Measurements from ENCODE around the gene GLYATL1.
"Not testable (repeated sequence)": the region's sequence is repeated elsewhere in the genome, so short reads cannot be mapped to it uniquely, and the experiment has no call there.

Gene GLYATL1

DNA sequence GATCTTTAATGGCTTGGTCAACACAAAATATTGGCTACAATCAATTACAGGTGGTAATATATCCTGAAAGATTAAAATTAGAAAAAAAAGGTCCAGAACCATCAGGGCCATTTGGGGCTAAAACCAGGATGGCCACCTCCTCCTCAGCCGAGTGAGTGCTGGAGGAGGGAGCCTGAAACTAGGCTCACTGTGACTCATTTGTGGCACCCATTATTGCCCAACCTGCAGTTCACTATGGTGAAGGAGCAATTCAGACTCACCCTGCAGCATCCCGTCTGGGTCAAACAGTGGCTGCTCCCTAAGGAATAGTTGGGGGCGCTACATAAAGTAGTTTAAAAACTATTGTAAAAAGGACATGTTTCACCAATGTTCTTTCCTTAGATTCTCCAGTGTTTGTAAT is 60.7 kb downstream of the GLYATL1 start:
- DNase-seq: no peak

DNA sequence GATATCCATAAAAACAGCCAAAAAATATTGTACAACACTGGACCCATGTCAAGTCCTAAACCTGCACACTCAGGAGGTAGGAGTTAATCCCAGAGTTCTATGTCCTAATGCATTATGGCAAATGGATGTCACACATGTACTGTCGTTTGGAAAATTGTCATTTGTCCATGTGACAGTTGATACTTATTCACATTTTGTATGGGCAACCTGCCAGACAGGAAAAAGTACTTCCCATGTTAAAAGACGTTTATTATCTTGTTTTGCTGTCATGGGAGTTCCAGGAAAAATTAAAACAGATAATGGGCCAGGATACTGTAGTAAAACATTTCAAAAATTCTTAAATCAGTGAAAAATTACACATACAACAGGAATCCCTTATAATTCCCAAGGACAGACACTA is 62.7 kb downstream of the GLYATL1 start:
- not testable (repeated sequence) for DNase-seq
